HG03196 (cell line): ENCODE measurements around the gene PPP5C.
"Not testable (repeated sequence)": the region's sequence is repeated elsewhere in the genome, so short reads cannot be mapped to it uniquely, and the experiment has no call there.

Experiments
- ATAC-seq: cut with Tn5 transposase; IDR thresholded peaks from one replicate; pipeline ENCODE4 v1.9.1; 2021; ENCODE audit not compliant: unreplicated experiment

PPP5C gene

GRCh38 chr19:46406976-46407375 is 60.1 kb downstream of the PPP5C start:
- ATAC-seq: no peak

- ATAC-seq: no peak
Observed at GRCh38 chr19:46407856-46408663, 61.2 kb downstream of the PPP5C start.

GRCh38 chr19:46408664-46409039 is 61.8 kb downstream of the PPP5C start:
- ATAC-seq: no peak

- no peak for ATAC-seq
Observed at GRCh38 chr19:46409191-46409590, 62.3 kb downstream of the PPP5C start.

GRCh38 chr19:46410205-46411087 is 63.6 kb downstream of the PPP5C start:
- ATAC-seq: no peak

GRCh38 chr19:46411088-46411924 is 64.4 kb downstream of the PPP5C start:
- ATAC-seq: no peak

GRCh38 chr19:46411925-46412649 is 65.2 kb downstream of the PPP5C start:
- no peak for ATAC-seq

- no peak for ATAC-seq
Observed at GRCh38 chr19:46412650-46413261, 65.9 kb downstream of the PPP5C start.

- ATAC-seq: no peak
Observed at GRCh38 chr19:46413262-46414031, 66.6 kb downstream of the PPP5C start, which contains the start of gene CCDC8. Gene CCDC8, minus strand, starts transcription at chr19:46413564. Its CDS starts 754 bp downstream, at chr19:46412810.

- not testable (repeated sequence) for ATAC-seq
Observed at GRCh38 chr19:46414899-46415298, 68.0 kb downstream of the PPP5C start.

GRCh38 chr19:46415804-46416709 is 69.2 kb downstream of the PPP5C start:
- ATAC-seq: not testable (repeated sequence)

- ATAC-seq: no peak
Observed at GRCh38 chr19:46420056-46420455, 73.2 kb downstream of the PPP5C start.

- ATAC-seq: no peak
Observed at GRCh38 chr19:46422344-46422743, 75.5 kb downstream of the PPP5C start.

GRCh38 chr19:46423188-46423587 is 76.3 kb downstream of the PPP5C start:
- no peak for ATAC-seq

- ATAC-seq: no peak
Observed at GRCh38 chr19:46426035-46426505, 79.2 kb downstream of the PPP5C start.

- ATAC-seq: no peak
Observed at GRCh38 chr19:46426506-46427162, 79.7 kb downstream of the PPP5C start.

- ATAC-seq: no peak
Observed at GRCh38 chr19:46427518-46428045, 80.7 kb downstream of the PPP5C start.
